ENCODE data around the gene MACROD2. TPM values are rescaled to one million over a fixed set of nuclear protein-coding genes. Genes with fewer than 3 reads are reported as not detected.

The MACROD2 gene
- total RNA-seq, 2 experiments from 2014 or later: not detected

DNA sequence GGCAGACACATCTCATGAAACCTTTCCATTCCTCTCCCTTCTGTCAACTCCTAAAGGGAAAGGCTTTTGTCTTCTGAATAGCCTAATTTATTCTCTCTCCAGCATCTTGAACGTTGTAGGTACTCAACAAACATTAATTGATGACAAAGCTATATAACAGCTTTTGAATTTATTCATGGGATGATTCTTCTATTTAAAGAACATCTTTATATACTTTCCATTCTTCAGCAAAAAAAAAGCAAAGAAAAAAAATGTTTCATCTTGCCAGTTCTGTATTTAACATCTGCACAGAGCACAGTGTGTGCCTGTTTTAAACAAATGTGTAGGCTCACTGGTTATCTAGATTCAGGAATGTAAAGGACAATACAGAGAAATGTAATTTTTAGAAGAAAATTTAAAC is 1929.2 kb downstream of the MACROD2 start:
- Mint-ChIP-seq H3K4me3 (no peak overlapping the region), H3K4me1 (ENCODE audit: low read depth) (no peaks in the 10 kb centered on the region), H3K36me3 (no peaks in the 10 kb centered on the region), H3K9me3 (peaks cover 4% of the 10 kb centered on the region), H3K27me3 (no peaks in the 10 kb centered on the region), H3K27ac (no peak overlapping the region)
- ChIA-PET POLR2A (no interaction called here), CTCF (no interaction called here)
- no peak for DNase-seq
- intact Hi-C loops (cut with micrococcal nuclease): no loop called here

DNA sequence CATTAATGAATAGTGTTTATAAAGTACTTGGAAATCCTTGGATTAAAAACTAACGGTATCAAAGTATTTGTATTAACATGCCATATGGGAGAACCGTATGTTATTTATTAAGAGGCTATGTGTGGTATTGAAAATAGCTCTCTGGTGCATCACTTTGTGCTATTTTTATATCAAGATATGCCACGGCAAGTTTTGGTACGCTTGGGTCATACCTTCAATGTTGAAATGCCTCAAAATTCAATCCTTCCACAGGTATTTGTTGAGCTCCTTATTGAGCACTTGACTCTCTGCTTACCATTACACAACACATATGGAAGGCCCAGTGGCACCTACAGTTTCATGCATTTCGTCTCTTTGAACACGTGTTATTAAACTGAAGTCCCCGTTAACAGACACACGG is 1930.1 kb downstream of the MACROD2 start:
- intact Hi-C loops (cut with micrococcal nuclease): no loop called here
- POLR2A ChIA-PET: no interaction called here
- CTCF ChIA-PET: no interaction called here

DNA sequence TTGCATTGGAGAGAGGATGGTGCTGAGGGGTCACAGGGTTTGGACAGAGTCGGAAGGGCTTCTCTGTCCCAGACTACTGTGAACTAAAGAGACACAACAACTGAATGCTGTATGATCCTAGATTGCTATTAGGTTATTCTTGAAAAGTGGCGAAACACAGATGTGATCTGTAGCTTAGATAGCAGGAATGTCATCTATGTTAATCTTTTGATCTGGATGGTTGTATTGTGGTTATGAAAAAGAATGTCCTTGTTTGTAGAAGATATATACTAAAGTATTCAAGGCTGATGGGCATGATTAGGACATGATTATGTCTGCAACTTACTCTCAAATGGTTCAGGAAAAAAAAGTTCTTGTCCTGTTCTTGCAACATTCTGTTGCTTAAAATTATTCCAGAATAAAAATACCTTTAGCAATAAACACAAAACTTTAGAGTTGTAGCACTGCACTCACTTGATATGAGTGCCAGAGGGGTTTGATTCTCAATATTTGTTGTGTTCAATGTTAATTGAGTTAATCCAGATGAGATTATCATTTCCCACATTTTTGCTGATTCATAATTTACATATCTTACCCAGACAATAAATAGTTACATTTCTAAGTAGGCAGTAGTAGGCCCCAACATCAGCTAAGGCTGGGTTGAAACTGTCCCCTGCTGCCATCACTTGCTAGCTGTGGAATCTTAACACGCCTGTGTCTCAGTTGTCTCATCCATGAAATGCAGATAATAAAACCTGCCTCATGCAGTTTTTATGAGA is 1932.8 kb downstream of the MACROD2 start:
- Mint-ChIP-seq H3K9me3 (peaks cover 2% of the 10 kb centered on the region), H3K4me1 (ENCODE audit: low read depth) (no peaks in the 10 kb centered on the region), H3K27ac (no peak overlapping the region), H3K4me3 (no peak overlapping the region), H3K27me3 (no peaks in the 10 kb centered on the region), H3K36me3 (no peaks in the 10 kb centered on the region)
- no peak for DNase-seq
- intact Hi-C loops (cut with micrococcal nuclease): no loop called here
- ChIA-PET POLR2A (no interaction called here), CTCF (interaction anchor here (1.2 kb wide), 1 partner anchor 15 kb away, joined by 3 read pairs; no protein-coding TSS in a partner anchor)

More for the DNA sequence above, 1930.1 kb downstream of the MACROD2 start:
- H3K4me3 Mint-ChIP-seq: no peak overlapping the region
- no peak overlapping the region for H3K27ac Mint-ChIP-seq
- H3K9me3 Mint-ChIP-seq: peaks cover 4% of the 10 kb centered on the region
- no peaks in the 10 kb centered on the region for H3K4me1 Mint-ChIP-seq (ENCODE audit: low read depth)
- H3K36me3 Mint-ChIP-seq: no peaks in the 10 kb centered on the region
- H3K27me3 Mint-ChIP-seq: no peaks in the 10 kb centered on the region
- DNase-seq: no peak

DNA sequence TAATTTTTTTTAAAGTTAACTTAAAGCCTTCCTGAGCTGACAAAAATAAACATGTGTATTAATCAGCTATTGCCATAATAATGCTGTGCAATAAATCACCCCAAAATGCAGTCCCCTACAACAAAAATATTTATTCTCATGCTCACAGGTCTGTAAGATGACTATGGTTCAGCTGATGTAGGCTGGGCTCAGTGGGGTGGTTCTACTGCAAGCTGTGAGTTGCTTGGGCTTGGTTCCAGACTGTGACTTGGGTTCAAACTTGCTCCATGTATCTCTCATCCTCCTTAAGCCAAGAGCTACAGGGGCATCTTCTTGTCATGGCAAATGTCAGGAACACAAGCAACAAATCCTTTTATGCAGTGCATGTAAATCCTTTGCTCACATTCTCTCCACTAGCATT is 1933.6 kb downstream of the MACROD2 start:
- H3K4me3 Mint-ChIP-seq: no peak overlapping the region
- no peaks in the 10 kb centered on the region for H3K36me3 Mint-ChIP-seq
- no peak overlapping the region for H3K27ac Mint-ChIP-seq
- POLR2A ChIA-PET: no interaction called here
- CTCF ChIA-PET: no interaction called here
- intact Hi-C loops (cut with micrococcal nuclease): no loop called here
- DNase-seq: no peak
- H3K9me3 Mint-ChIP-seq: peaks cover 2% of the 10 kb centered on the region
- H3K27me3 Mint-ChIP-seq: no peaks in the 10 kb centered on the region
- H3K4me1 Mint-ChIP-seq (ENCODE audit: low read depth): no peaks in the 10 kb centered on the region

DNA sequence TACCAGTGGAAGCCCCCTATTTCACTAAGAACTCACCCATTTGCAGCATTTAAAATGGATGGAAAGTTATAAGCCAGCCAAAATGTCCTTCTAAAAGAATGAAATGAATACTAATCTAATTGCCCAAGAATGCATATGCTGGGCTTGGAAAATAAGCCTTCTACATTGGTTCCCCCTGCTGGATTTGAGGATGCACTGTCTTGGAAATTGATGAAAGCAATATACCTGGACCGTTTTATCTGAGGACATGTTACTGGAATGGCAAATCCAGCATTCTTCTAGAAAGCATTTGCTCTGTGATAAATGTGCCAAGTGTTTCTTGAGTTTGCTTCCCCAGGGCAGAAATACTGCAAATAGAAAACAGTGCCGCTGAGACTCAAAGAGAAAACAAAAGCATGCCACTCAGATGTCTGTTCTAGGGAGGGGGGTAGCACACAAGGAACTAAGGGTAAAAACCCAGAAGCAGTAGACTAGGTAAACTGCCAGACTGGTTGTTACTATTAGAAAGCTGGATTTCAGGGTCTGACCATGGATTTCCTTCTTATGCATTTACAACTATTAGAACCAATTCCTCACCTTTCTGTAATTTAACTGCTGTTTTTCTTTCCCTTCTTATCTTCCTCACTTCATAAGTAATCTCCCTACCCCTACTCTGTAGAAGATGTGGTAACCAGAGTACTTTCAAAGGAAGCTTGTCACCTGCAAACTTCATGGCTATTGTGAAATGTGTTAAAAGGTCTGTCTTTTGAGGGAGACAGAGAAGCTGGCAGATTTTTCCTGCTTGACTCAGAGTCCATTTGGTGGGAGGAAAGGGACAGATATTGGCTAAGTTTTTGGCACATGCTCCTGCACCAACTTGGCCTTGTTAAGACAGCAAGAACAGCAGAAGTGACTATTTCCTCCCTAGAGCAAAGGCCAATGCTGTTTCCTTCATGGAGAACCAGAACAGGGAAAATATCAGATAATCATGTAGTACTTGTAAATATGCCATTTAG is 1935.3 kb downstream of the MACROD2 start:
- Mint-ChIP-seq H3K9me3 (peaks cover 6% of the 10 kb centered on the region), H3K27ac (no peak overlapping the region), H3K4me3 (no peak overlapping the region), H3K27me3 (no peaks in the 10 kb centered on the region), H3K4me1 (ENCODE audit: low read depth) (no peaks in the 10 kb centered on the region), H3K36me3 (no peaks in the 10 kb centered on the region)
- DNase-seq: no peak
- ChIA-PET POLR2A (no interaction called here), CTCF (no interaction called here)
- intact Hi-C loops (cut with micrococcal nuclease): no loop called here

DNA sequence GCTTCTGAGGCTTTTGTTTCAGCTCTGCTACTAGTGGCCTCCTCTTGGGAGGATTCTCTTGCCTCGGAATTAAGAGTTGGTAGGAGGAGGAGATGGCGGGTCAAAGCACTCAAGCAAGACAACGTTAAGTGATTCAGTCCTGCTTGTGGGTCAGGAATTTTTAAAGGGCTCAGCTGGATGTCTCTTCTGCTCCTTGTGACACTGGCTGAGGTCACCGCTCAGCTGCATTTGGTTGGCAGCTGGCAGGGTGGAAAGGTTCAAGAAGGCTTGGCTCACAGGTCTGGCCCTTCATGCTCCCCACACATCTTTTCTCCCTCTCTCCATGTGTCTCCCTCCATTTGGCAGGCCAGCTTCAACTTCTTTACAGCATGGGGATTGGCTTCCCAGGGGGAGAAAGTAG is 1936.6 kb downstream of the MACROD2 start:
- ChIA-PET CTCF (no interaction called here), POLR2A (no interaction called here)
- Mint-ChIP-seq H3K4me1 (ENCODE audit: low read depth) (no peaks in the 10 kb centered on the region), H3K27ac (no peak overlapping the region), H3K36me3 (no peaks in the 10 kb centered on the region), H3K27me3 (no peaks in the 10 kb centered on the region), H3K4me3 (no peak overlapping the region), H3K9me3 (peaks cover 6% of the 10 kb centered on the region)
- intact Hi-C loops (cut with micrococcal nuclease): no loop called here
- no peak for DNase-seq

DNA sequence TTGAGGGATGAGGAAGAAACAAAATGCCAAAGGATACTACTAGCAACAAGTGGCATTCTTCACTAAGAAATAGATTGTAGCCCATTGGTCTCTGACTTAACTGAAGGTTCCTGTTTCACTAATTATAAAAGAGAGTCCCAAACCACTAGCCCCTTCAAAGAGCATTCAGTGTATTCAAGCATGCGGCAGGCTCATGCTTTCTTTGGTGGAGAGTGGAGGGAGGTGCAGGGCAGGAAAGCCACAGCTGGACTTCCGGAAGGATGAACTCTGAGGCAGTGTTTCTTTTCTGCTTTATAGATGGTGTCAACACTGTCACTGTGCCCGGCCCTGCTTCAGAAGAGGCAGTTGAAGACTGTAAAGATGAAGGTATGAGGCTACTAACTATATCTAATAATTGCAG is 1941.9 kb downstream of the MACROD2 start:
- Mint-ChIP-seq H3K27me3 (no peaks in the 10 kb centered on the region), H3K27ac (no peak overlapping the region), H3K36me3 (no peaks in the 10 kb centered on the region), H3K9me3 (peaks cover 12% of the 10 kb centered on the region), H3K4me1 (ENCODE audit: low read depth) (no peaks in the 10 kb centered on the region), H3K4me3 (no peak overlapping the region)
- ChIA-PET CTCF (no interaction called here), POLR2A (no interaction called here)
- no peak for DNase-seq
- intact Hi-C loops (cut with micrococcal nuclease): no loop called here

DNA sequence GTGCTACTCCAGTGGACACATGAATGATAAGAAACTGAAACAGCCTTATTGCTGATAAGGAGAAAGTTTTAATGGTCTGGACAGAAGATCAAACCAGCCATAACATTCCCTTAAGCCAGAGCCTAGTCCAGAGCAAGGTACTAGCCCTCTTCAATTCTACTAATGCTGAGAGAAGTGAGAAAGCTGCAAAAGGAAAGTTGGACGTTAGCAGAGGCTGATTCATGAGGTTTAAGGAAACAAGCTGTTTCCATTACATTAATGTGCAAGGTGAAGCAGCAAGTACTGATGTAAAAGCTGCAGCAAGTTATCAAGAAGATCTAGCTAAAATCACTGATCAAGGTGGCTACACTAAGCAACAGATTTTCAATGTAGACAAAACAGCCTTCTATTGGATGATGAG is 1943.5 kb downstream of the MACROD2 start:
- Mint-ChIP-seq H3K36me3 (no peaks in the 10 kb centered on the region), H3K4me3 (no peak overlapping the region), H3K4me1 (ENCODE audit: low read depth) (no peaks in the 10 kb centered on the region), H3K27me3 (no peaks in the 10 kb centered on the region), H3K9me3 (peaks cover 12% of the 10 kb centered on the region), H3K27ac (no peak overlapping the region)
- ChIA-PET CTCF (no interaction called here), POLR2A (no interaction called here)
- DNase-seq: no peak
- intact Hi-C loops (cut with micrococcal nuclease): no loop called here

DNA sequence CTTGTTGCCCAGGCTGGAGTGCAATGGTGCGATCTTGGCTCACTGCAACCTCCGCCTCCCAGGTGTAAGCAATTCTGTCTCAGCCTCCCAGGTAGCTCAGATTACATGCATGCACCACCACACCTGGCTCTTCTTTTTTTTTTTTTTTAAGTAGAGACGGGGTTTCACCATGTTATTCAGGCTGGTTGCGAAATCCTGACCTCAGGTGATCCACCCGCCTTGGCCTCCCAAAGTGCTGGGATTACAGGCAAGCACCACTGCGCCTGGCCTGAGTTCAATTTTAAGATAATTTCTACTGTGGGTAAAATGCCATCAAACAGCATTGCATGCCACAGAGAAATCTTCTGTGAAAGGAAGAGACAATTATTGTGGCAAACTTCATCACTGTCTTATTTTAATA is 1944.8 kb downstream of the MACROD2 start:
- no peak overlapping the region for H3K27ac Mint-ChIP-seq
- no peaks in the 10 kb centered on the region for H3K4me1 Mint-ChIP-seq (ENCODE audit: low read depth)
- H3K4me3 Mint-ChIP-seq: no peak overlapping the region
- H3K27me3 Mint-ChIP-seq: no peaks in the 10 kb centered on the region
- POLR2A ChIA-PET: no interaction called here
- H3K9me3 Mint-ChIP-seq: peaks cover 8% of the 10 kb centered on the region
- CTCF ChIA-PET: no interaction called here
- DNase-seq: no peak
- no peaks in the 10 kb centered on the region for H3K36me3 Mint-ChIP-seq
- intact Hi-C loops (cut with micrococcal nuclease): no loop called here

DNA sequence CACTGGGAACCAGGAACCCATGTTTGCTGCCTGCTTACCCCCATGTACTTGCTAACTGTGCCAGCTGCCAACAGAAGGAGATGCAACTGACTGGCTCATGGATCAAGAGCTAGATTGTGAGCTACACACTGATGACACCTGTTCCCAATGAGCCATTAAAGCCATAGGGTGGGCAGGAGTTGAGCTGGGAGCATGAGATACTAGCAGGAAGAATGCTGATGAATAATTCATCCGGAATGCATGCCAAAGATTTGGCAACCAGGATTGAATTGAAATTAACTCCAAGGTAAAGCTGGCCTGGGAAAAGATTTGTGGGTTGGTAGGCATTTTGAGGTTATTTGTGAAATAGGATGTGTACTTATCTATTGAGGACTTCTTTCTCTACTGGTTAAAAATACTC is 1946.8 kb downstream of the MACROD2 start:
- Mint-ChIP-seq H3K27me3 (no peaks in the 10 kb centered on the region), H3K36me3 (no peaks in the 10 kb centered on the region), H3K4me1 (ENCODE audit: low read depth) (no peaks in the 10 kb centered on the region), H3K4me3 (no peak overlapping the region), H3K27ac (no peak overlapping the region), H3K9me3 (peaks cover 7% of the 10 kb centered on the region)
- DNase-seq: no peak
- POLR2A ChIA-PET: no interaction called here
- CTCF ChIA-PET: no interaction called here
- intact Hi-C loops (cut with micrococcal nuclease): no loop called here

DNA sequence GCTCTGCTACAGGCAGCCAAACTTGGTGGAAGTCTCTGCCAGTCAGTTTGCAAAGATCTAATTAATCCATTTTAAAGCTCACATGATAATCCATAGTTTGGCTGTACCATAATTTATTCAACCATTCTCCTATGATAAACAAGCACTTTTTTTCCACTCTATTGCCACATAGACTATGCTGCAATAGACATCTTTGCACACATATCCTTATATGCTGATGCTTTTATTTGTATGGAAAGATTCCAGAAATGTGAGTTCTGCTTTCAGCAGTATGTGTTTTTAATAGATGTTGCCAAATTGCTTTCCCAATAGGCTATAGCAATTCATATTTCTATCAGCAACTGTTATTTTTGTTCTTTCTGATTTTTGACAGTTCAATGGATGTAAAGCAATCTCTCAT is 1950.0 kb downstream of the MACROD2 start:
- no peaks in the 10 kb centered on the region for H3K4me1 Mint-ChIP-seq (ENCODE audit: low read depth)

DNA sequence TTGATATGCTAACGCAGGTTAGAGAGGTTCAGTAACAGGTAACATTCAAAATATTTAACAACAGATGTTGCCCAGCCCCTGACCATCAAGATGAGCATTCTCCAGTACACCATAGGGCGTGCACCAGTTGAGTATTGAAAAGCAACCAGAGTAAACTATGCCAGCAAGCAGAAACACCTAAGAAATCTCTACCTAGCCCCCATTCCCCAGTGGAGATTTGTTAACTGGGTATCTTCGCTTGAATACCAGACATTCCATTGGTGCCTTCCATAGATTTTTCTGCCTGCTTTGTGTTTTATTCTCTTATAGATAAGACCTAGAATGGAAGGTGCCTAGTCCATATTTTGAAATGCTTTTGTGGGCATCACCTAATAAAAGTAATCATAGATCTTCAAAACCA is 1954.1 kb downstream of the MACROD2 start:
- no peak for DNase-seq
- H3K27ac Mint-ChIP-seq: no peak overlapping the region
- H3K27me3 Mint-ChIP-seq: no peaks in the 10 kb centered on the region
- no peak overlapping the region for H3K4me3 Mint-ChIP-seq
- no peaks in the 10 kb centered on the region for H3K4me1 Mint-ChIP-seq (ENCODE audit: low read depth)
- H3K9me3 Mint-ChIP-seq: peaks cover 3% of the 10 kb centered on the region
- intact Hi-C loops (cut with micrococcal nuclease): no loop called here
- POLR2A ChIA-PET: no interaction called here
- CTCF ChIA-PET: no interaction called here
- H3K36me3 Mint-ChIP-seq: no peaks in the 10 kb centered on the region

More for the DNA sequence above, 1950.0 kb downstream of the MACROD2 start:
- no peak for DNase-seq
- Mint-ChIP-seq H3K27ac (no peak overlapping the region), H3K36me3 (no peaks in the 10 kb centered on the region), H3K4me3 (no peak overlapping the region), H3K27me3 (no peaks in the 10 kb centered on the region), H3K9me3 (no peaks in the 10 kb centered on the region)
- ChIA-PET CTCF (no interaction called here), POLR2A (no interaction called here)
- intact Hi-C loops (cut with micrococcal nuclease): no loop called here

DNA sequence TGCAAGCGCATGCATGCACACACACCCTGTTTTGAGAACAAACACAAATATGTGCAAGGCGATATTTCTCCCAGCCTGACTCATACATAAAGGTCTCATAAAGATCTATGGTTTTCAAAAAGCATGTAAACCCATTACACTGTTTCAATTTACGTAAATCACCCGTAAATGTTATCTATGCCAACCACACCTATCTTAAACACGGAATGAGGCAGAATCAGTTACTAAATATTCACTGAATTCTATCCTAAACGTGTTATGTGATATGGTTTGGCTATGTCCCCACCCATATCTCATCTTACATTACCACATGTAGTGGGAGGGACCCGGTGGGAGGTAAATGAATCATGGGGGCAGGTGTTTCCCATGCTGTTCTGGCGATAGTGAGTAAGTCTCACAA is 1956.3 kb downstream of the MACROD2 start:
- CTCF ChIA-PET: no interaction called here
- intact Hi-C loops (cut with micrococcal nuclease): no loop called here
- no peaks in the 10 kb centered on the region for H3K4me1 Mint-ChIP-seq (ENCODE audit: low read depth)

More for the DNA sequence above, 1956.3 kb downstream of the MACROD2 start:
- Mint-ChIP-seq H3K36me3 (no peaks in the 10 kb centered on the region), H3K9me3 (peaks cover 5% of the 10 kb centered on the region), H3K27me3 (no peaks in the 10 kb centered on the region), H3K4me3 (no peak overlapping the region), H3K27ac (no peak overlapping the region)
- DNase-seq: no peak
- POLR2A ChIA-PET: no interaction called here
